Measurements from ENCODE around the gene REC8.

GRCh38 chr14:24139272-24139934 lies 32.5 kb upstream of the REC8 start:
- TF ChIP-seq CTCF (optimal IDR thresholded peaks at IDR 0.05 in 1 of 3, IDR thresholded peaks at IDR 0.05 in 1 of 3, conservative IDR thresholded peaks at IDR 0.05 in 1 of 3; ENCODE audit: extremely low read depth in 1 of 3, insufficient read depth in 2 of 3, low read length in 3 of 3) (peak in 1 of 3 experiments; percentile 5), EZH2 (IDR thresholded peaks at IDR 0.05; ENCODE audit: low read length) (no peak)

Data from keratinocyte (primary cell).